Endothelial cell (in vitro differentiated cells): ENCODE results near the gene PLCXD3. TPM values are rescaled to one million over a fixed set of nuclear protein-coding genes. Genes with fewer than 3 reads are reported as not detected.
"Not testable (repeated sequence)": the region's sequence is repeated elsewhere in the genome, so short reads cannot be mapped to it uniquely, and the experiment has no call there.

Source experiments
- DNase-seq: peaks from one replicate; pipeline ENCODE4 v3.0.0; 2021; ENCODE audit warnings: low spot score
- H3K27ac Mint-ChIP-seq: one replicate; pipeline ENCODE4 v1.8.0; 2021; ENCODE audit warnings: mixed read lengths, inconsistent platforms; ENCODE audit not compliant: unreplicated experiment
- H3K27me3 Mint-ChIP-seq: one replicate; pipeline ENCODE4 v1.8.0; 2021; ENCODE audit warnings: mild to moderate bottlenecking, moderate library complexity, mixed read lengths, inconsistent platforms; ENCODE audit not compliant: unreplicated experiment
- H3K36me3 Mint-ChIP-seq: one replicate; pipeline ENCODE4 v1.8.0; 2021; ENCODE audit warnings: mild to moderate bottlenecking, low read depth, mixed read lengths, inconsistent platforms; ENCODE audit not compliant: unreplicated experiment
- H3K4me1 Mint-ChIP-seq: one replicate; pipeline ENCODE4 v1.8.0; 2021; ENCODE audit warnings: mild to moderate bottlenecking, mixed read lengths, inconsistent platforms; ENCODE audit not compliant: unreplicated experiment
- H3K4me3 Mint-ChIP-seq: one replicate; pipeline ENCODE4 v1.8.0; 2021; ENCODE audit warnings: mild to moderate bottlenecking, mixed read lengths, inconsistent platforms; ENCODE audit not compliant: unreplicated experiment
- H3K9me3 Mint-ChIP-seq: one replicate; pipeline ENCODE4 v1.8.0; 2021; ENCODE audit warnings: mixed read lengths, inconsistent platforms; ENCODE audit not compliant: unreplicated experiment
- CTCF ChIP-seq: fragments of 200-600 bp; sonication (generic); IDR thresholded peaks from one replicate; pipeline ENCODE4 v1.5.0; 2021; ENCODE audit warnings: antibody characterized with exemption; ENCODE audit not compliant: unreplicated experiment
- total RNA-seq: library from RNA; stranded (reverse); fragmentation: NEBNext Ultra II Directional; extraction: Animal tissue kit (Norgen Biotek cat#: 25700); gene quantifications from one replicate; pipeline ENCODE4 v1.2.1, GENCODE V29; 2021; ENCODE audit not compliant: unreplicated experiment

The PLCXD3 gene
- total RNA-seq, 1 donor from 2014 or later = 0.26 TPM

GRCh38 chr5:41503310-41503709, 7.1 kb downstream of the PLCXD3 start:
- no peak overlapping the region for H3K4me3 Mint-ChIP-seq
- H3K36me3 Mint-ChIP-seq = no peaks in the 10 kb centered on the region

GRCh38 chr5:41493490-41494126, 16.8 kb downstream of the PLCXD3 start:
- not testable (repeated sequence) for H3K27me3 Mint-ChIP-seq, H3K4me1 Mint-ChIP-seq, DNase-seq, H3K4me3 Mint-ChIP-seq, H3K36me3 Mint-ChIP-seq, H3K27ac Mint-ChIP-seq, H3K9me3 Mint-ChIP-seq

More at GRCh38 chr5:41503310-41503709, 7.1 kb downstream of the PLCXD3 start:
- no peak for DNase-seq
- no peaks in the 10 kb centered on the region for H3K27me3 Mint-ChIP-seq
- no peak for TF ChIP-seq CTCF
- H3K9me3 Mint-ChIP-seq = no peaks in the 10 kb centered on the region
- H3K27ac Mint-ChIP-seq = no peak overlapping the region
- H3K4me1 Mint-ChIP-seq = no peaks in the 10 kb centered on the region

- no peaks in the 10 kb centered on the region for H3K36me3 Mint-ChIP-seq
- H3K27ac Mint-ChIP-seq = no peak overlapping the region
- no peaks in the 10 kb centered on the region for H3K27me3 Mint-ChIP-seq
- no peak for TF ChIP-seq CTCF
- DNase-seq = no peak
- no peaks in the 10 kb centered on the region for H3K4me1 Mint-ChIP-seq
- H3K9me3 Mint-ChIP-seq = no peaks in the 10 kb centered on the region
- H3K4me3 Mint-ChIP-seq = no peak overlapping the region
These were observed 24.9 kb downstream of the PLCXD3 start for GRCh38 chr5:41485533-41485932.

- H3K9me3 Mint-ChIP-seq = no peaks in the 10 kb centered on the region
- no peak overlapping the region for H3K4me3 Mint-ChIP-seq
- H3K36me3 Mint-ChIP-seq = no peaks in the 10 kb centered on the region
- DNase-seq = no peak
- TF ChIP-seq CTCF = no peak
- H3K4me1 Mint-ChIP-seq = no peaks in the 10 kb centered on the region
- no peak overlapping the region for H3K27ac Mint-ChIP-seq
- H3K27me3 Mint-ChIP-seq = no peaks in the 10 kb centered on the region
These were observed 27.7 kb downstream of the PLCXD3 start for GRCh38 chr5:41482715-41483114.

GRCh38 chr5:41482173-41482572, 28.2 kb downstream of the PLCXD3 start:
- TF ChIP-seq CTCF = no peak
- Mint-ChIP-seq H3K27ac (no peak overlapping the region), H3K9me3 (no peaks in the 10 kb centered on the region), H3K4me3 (no peak overlapping the region), H3K36me3 (no peaks in the 10 kb centered on the region), H3K4me1 (no peaks in the 10 kb centered on the region), H3K27me3 (no peaks in the 10 kb centered on the region)
- no peak for DNase-seq

GRCh38 chr5:41471571-41472208, 38.7 kb downstream of the PLCXD3 start:
- not testable (repeated sequence) for H3K4me1 Mint-ChIP-seq, H3K9me3 Mint-ChIP-seq, H3K27ac Mint-ChIP-seq, H3K27me3 Mint-ChIP-seq, DNase-seq, H3K36me3 Mint-ChIP-seq, H3K4me3 Mint-ChIP-seq
